Stimulated activated CD4-positive, alpha-beta T cell treated with anti-CD3 and anti-CD28 coated beads, Interleukin-4, amount 100 ng/mL, for 24 hours (primary cell): Measurements from ENCODE around the gene KRT1.
"Not testable (repeated sequence)": the region's sequence is repeated elsewhere in the genome, so short reads cannot be mapped to it uniquely, and the experiment has no call there.

Experiments
- DNase-seq: peaks from one replicate; pipeline ENCODE4 v3.0.0-alpha.2; 2020

The KRT1 gene

DNA sequence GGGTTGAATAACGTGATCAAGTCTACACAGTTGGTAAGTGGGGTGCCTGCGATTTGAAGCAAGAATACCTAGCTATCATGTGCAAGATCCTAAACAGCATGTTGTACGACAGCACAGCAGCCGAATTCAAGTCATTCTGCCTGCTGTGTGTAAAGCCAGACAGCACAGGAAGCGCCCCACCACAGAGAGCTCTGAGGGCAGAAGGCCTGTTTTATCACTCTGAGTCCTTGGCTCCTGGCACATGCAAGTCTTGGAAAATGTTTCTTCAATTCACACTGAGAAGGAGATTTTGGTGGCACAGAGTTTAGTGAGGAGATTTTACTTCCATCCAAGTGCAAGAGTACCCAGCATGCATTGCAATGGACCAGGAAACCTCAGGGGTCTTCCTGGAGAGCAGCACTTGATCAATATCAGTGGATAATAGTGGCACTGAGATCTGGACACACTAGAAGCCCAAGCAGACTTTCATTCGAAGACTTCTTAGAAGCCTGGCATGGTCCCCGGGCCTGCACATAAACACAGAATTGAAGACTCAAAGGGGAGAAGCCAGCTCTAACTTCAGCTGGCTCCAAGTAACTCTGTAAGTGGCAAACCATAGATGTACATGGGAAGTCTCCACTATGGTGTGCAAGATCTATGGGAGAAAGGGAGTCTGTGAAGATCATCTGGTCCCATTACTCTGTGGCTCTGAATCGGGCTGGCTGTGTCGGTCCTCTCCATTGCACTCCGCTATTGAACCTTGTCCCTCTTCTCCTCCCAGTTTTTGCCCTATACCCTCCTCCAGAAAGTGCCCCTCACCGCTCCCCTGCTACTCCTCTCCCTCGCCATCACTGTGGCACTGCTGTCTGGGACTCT lies 1.5 kb upstream of the KRT1 start:
- DNase-seq: peak; percentile 20

- no peak for DNase-seq
These were observed 332 bp downstream of the KRT1 start for GRCh38 chr12:52679875-52680274.

DNA sequence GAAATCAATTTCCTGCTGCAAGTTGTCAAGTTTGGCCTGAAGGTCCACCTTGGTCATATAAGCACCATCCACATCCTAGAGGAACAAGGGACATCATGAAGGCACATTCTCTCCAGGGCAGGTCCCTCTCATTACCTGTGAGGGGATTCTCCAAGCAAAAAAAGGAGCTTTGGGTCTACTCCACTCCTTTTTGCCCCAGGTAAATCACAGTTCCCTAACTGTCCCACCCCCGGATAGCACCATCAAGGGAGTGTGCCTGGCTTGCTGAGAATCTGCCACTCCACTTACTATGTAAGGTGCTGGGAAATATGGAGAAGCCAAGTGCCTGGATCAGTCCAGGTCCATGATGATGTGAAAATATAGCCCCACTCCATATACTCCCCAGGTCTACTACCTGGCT lies 2.5 kb downstream of the KRT1 start:
- DNase-seq: no peak

- DNase-seq: no peak
These were observed 3.1 kb downstream of the KRT1 start for GRCh38 chr12:52677126-52677525.

- no peak for DNase-seq
These were observed 4.0 kb downstream of the KRT1 start for GRCh38 chr12:52676163-52676562.

- DNase-seq: no peak
These were observed 4.9 kb downstream of the KRT1 start for GRCh38 chr12:52675301-52675701.

- DNase-seq: no peak
These were observed 5.8 kb downstream of the KRT1 start for GRCh38 chr12:52674433-52674775.

DNA sequence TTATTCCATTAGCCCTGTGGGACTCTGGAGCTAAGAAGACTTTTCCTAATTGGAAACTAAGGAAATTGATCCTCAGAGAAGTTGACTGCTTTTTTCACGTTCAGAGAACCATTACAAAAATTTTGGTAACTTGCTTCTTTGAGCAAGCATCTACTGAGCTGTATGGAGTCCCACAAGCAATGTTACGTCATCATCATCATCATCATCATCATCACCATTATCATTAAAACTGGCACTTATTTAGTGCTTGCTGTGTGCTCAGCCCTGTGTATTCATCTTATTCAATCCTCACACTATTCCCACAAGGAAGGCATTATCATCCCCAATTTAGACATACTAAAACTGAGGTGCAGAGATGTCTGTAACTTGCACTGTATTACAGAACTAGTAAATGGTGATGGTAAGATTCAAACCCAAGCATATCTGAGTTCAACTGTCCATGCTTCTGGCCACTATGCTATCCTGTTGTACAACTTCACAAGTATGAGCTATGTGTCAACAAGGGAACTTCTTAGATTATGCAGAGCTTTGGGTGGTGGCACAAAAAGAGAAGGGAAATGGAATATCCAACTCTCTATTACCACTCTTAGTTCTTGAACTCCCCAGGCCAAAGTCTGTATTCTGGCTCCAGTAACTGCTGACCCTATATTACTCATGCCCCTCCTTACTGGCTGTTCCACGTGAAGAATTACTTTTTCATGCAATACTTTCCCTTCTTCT lies 6.3 kb downstream of the KRT1 start:
- DNase-seq: no peak

- no peak for DNase-seq
These were observed 7.0 kb downstream of the KRT1 start for GRCh38 chr12:52673217-52673616.

DNA sequence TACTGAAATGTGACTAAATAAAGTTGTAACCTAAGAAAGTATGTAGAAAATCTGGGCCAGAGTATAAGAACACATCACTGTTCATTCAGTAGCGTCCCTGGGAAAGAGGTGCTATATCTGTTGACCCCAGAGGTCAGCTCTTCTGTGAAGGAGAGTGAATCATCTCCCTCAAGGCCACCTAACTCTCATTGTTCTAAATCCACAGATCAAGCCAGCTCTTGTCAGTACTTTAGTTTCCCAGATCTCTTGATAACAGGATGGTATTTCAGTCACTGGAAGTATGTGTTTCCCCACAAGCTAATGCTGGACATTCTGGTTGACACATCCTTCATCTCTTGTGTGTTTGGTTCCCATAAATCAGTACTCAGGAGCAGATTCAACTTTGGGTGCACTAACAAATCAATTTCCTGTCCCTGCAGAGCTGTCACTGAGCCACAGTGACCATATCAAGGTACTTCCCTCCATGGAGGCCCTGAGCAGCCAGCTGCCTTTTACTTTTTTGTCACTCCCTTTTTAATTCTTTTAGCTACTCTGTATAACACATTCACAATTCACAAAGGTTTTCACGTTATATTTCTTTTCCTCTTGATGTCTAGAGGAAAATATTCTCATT lies 7.8 kb downstream of the KRT1 start:
- DNase-seq: no peak

DNA sequence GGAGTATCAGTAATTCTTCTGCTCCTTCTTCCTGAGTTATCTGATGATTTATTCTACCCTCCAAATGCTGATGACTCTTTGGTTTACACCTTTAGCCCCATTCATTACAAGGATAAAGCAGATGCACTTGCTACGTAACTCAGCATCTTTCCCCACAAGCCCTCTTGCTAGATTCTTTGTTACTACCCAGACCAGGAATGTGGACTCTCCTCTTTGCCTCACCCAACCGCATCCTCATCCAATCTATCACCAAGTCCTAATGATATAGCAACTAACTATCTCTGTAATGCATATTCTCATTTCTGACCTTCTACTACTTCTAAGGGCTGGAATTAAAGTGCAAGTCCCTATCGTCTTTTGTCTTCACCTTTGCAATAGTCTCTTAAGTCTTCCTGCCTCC lies 9.2 kb downstream of the KRT1 start:
- no peak for DNase-seq

- no peak for DNase-seq
These were observed 9.7 kb downstream of the KRT1 start for GRCh38 chr12:52670506-52670905.

GRCh38 chr12:52669941-52670340 lies 10.3 kb downstream of the KRT1 start:
- not testable (repeated sequence) for DNase-seq

GRCh38 chr12:52669426-52669825 lies 10.8 kb downstream of the KRT1 start:
- no peak for DNase-seq

DNA sequence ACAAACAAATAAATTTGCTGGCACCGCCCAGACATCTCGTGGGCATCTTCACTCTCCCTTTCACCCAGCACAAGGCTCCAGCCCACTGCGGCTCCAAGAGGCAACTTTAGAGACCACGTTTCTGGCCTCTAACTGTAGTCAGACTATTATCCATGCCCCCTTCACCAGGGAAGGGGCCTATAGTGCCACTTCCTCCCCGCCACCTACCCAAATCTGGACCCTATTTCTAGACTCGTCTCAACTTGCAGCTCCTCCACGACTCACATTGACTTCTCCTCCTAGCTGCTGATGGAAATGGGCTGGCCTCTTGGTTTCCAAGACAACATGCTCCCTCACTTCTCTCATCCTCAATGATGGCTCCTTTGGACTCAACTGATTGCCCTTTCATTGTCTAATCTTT lies 12.3 kb downstream of the KRT1 start:
- DNase-seq: no peak

- DNase-seq: no peak
These were observed 12.7 kb downstream of the KRT1 start for GRCh38 chr12:52667509-52667908.

DNA sequence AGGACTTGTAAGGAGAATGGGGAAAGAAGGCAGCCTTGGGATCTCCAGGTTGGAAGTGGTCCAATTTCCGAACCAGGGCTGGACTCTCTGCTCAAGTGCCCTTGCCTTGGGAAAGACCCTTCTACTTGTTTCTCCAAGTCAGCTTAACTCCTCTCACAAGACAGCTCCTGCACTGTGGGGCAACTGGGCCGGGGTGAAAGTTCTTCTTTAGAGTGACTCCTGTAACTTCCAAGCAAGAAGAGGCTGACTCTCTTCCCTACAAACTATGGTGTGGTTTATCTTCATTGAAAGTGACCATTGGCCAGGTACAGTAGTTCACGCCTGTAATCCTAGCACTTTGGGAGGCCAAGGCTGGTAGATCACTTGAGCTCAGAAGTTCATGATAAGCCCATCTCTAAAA lies 13.7 kb downstream of the KRT1 start:
- DNase-seq: no peak

- DNase-seq: no peak
These were observed 16.8 kb downstream of the KRT1 start for GRCh38 chr12:52663420-52663819.

- DNase-seq: no peak
These were observed 17.3 kb downstream of the KRT1 start for GRCh38 chr12:52662918-52663229.

- no peak for DNase-seq
These were observed 17.9 kb downstream of the KRT1 start for GRCh38 chr12:52662093-52662917.

DNA sequence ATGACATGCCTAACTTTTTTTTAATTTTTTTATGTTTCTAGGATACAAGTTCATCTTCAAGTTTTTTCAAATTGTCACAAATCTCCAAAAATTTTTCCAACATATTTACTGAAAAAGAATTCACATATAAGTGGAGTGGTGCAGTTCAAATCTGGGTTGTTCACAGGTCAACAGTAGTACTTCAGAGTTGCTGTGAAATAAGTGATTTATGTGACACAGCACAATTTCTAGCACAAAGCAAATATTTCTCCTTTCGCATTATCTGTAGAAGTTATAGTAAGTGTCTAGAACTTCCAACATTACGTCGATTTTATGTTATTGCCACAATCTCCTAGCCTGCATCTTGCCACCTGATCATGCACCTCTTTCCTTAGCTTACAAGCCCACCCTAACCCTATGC lies 18.5 kb downstream of the KRT1 start:
- no peak for DNase-seq

GRCh38 chr12:52660934-52661499 lies 19.2 kb downstream of the KRT1 start:
- DNase-seq: no peak

DNA sequence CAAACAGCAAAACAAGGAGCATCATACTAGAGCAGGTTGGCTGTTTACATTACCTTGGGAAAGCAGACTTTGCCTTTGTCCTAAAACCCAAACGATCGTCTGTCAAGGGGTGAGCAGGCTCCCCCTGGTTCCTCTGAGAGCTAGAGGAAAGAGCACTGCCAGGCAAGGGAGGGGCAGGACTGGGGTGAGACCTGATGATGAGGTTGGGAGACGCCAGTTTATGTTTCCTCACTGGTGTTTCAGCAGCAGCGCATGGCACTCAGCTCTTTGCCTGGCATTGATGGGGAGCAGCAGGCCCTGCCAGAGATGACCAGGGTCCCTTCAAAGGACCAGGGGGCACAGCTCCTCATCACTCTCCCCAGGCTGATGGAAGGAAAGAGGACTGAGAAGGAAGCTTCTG lies 20.3 kb downstream of the KRT1 start:
- DNase-seq: no peak
